A673 (cell line): ENCODE results near the gene STRN. TPM values are rescaled to one million over a fixed set of nuclear protein-coding genes. Genes with fewer than 3 reads are reported as not detected.

Experiments used
- BruUV-seq: library from RNA; stranded (reverse); fragments of 400-500 nt; replicated peaks from 2 replicates; lab custom pipeline; 2021; lab: Mats Ljungman, UMichigan
- CTCF ChIA-PET: fragments of 300-600 bp; sonication (Branson Sonifier 250); formaldehyde crosslinking; loops from one replicate; lab custom pipeline; 2022; ENCODE audit warnings: antibody characterized with exemption; lab: Charles Lee
- POLR2A ChIA-PET: fragments of 300-600 bp; sonication (Branson Sonifier 250); formaldehyde crosslinking; loops from one replicate; lab custom pipeline; 2022; ENCODE audit warnings: antibody characterized with exemption; ENCODE audit not compliant: low non-redundant PET; lab: Charles Lee
- DNase-seq: peaks from one replicate; pipeline ENCODE4 v3.0.0-alpha.2; 2015; ENCODE audit warnings: low spot score
- H3K27ac ChIP-seq: fragments of 200-600 bp; sonication (generic); 2 replicates; pipeline ENCODE4 v1.5.1; 2016; ENCODE audit warnings: mixed run types, low read depth, mild to moderate bottlenecking, mixed read lengths, antibody characterized with exemption, low read length; ENCODE audit not compliant: poor library complexity, severe bottlenecking
- H3K27me3 ChIP-seq: fragments of 200-600 bp; sonication (generic); replicated peaks from 2 replicates; pipeline ENCODE4 v1.6.1; 2017; ENCODE audit warnings: mixed run types, low read depth, mild to moderate bottlenecking, mixed read lengths, antibody characterized with exemption, low read length; ENCODE audit not compliant: insufficient read depth, poor library complexity
- H3K36me3 ChIP-seq: fragments of 200-600 bp; sonication (generic); 2 replicates; pipeline ENCODE4 v1.6.1; 2016; ENCODE audit warnings: mixed run types, mild to moderate bottlenecking, mixed read lengths, antibody characterized with exemption, low read length; ENCODE audit not compliant: insufficient read depth, poor library complexity, severe bottlenecking
- H3K4me1 ChIP-seq: fragments of 200-600 bp; sonication (generic); 2 replicates; pipeline ENCODE4 v1.6.1; 2017; ENCODE audit warnings: mixed run types, mild to moderate bottlenecking, mixed read lengths, antibody characterized with exemption, low read length; ENCODE audit not compliant: insufficient read depth, poor library complexity, severe bottlenecking
- H3K4me3 ChIP-seq: fragments of 200-600 bp; sonication (generic); 2 replicates; pipeline ENCODE4 v1.5.1; 2016; ENCODE audit warnings: low read depth, mixed run types, mild to moderate bottlenecking, mixed read lengths, low read length; ENCODE audit not compliant: poor library complexity, severe bottlenecking
- H3K9me3 ChIP-seq: fragments of 200-600 bp; sonication (generic); 2 replicates; pipeline ENCODE4 v1.6.1; 2016; ENCODE audit warnings: mixed run types, low read depth, mild to moderate bottlenecking, mixed read lengths, antibody characterized with exemption, low read length; ENCODE audit not compliant: poor library complexity, severe bottlenecking
- EZH2 ChIP-seq: fragments of 200-600 bp; sonication (generic); IDR thresholded peaks from 2 replicates; pipeline ENCODE4 v1.6.1; 2017; ENCODE audit warnings: borderline replicate concordance, low read depth, mild to moderate bottlenecking, mixed read lengths, antibody characterized with exemption, low read length; ENCODE audit not compliant: poor library complexity, severe bottlenecking
- intact Hi-C: fragments of 100-400 bp; cut with micrococcal nuclease; formaldehyde crosslinking; loops from one replicate; pipeline ENCODE4 v1.10.0; 2022; ENCODE audit not compliant: unreplicated experiment
- total RNA-seq: library from RNA; stranded (reverse); gene quantifications from 2 replicates; pipeline ENCODE4 v1.2.3, GENCODE V29; 2021
- TF ChIP-seq, protein P1 (sequence below): fragments of 300-800, 200-600 bp; sonication (generic); conservative IDR thresholded peaks from 2 replicates; pipeline ENCODE4 v1.5.1; 2017; ENCODE audit warnings: low read depth, mild to moderate bottlenecking, antibody characterized with exemption, low read length, moderate library complexity, mixed read lengths

The STRN gene
- total RNA-seq, 1 experiment from 2014 or later = 36.1 TPM

DNA sequence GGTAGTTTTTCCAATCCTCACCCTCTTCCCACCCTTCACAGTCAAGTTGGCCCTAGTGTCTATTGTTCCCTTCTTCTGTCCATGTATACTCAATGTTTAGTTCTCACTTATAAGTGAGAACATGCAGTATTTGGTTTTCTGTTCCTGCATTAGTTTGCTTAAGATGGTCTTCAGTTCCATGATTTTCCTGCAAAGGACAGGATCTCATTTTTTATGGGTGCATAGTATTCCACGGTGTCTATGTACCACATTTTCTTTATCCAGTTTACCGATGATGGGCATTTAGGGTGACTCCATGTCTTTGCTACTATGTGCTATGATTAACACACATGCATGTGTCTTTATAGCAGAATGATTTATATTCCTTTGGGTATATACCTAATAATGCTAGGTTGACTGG, 104.4 kb downstream of the STRN start:
- no peak for DNase-seq
- CTCF ChIA-PET = no interaction called here
- H3K36me3 ChIP-seq = peaks cover 8% of the 10 kb centered on the region
- no peaks in the 10 kb centered on the region for H3K27me3 ChIP-seq
- no peaks in the 10 kb centered on the region for H3K9me3 ChIP-seq
- intact Hi-C loops = no loop called here
- H3K4me1 ChIP-seq = no peaks in the 10 kb centered on the region
- TF ChIP-seq EZH2 = no peak
- TF ChIP-seq, protein P1, sequence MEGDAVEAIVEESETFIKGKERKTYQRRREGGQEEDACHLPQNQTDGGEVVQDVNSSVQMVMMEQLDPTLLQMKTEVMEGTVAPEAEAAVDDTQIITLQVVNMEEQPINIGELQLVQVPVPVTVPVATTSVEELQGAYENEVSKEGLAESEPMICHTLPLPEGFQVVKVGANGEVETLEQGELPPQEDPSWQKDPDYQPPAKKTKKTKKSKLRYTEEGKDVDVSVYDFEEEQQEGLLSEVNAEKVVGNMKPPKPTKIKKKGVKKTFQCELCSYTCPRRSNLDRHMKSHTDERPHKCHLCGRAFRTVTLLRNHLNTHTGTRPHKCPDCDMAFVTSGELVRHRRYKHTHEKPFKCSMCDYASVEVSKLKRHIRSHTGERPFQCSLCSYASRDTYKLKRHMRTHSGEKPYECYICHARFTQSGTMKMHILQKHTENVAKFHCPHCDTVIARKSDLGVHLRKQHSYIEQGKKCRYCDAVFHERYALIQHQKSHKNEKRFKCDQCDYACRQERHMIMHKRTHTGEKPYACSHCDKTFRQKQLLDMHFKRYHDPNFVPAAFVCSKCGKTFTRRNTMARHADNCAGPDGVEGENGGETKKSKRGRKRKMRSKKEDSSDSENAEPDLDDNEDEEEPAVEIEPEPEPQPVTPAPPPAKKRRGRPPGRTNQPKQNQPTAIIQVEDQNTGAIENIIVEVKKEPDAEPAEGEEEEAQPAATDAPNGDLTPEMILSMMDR = no peak
- POLR2A ChIA-PET = no interaction called here
- no peak overlapping the region for H3K27ac ChIP-seq
- no TSS peak for BruUV-seq
- no peak overlapping the region for H3K4me3 ChIP-seq

- BruUV-seq = no TSS peak
- no peak overlapping the region for H3K27ac ChIP-seq
- no peaks in the 10 kb centered on the region for H3K4me1 ChIP-seq
- ChIA-PET CTCF (no interaction called here), POLR2A (no interaction called here)
- no peak for DNase-seq
- peaks cover 4% of the 10 kb centered on the region for H3K36me3 ChIP-seq
- intact Hi-C loops = no loop called here
- TF ChIP-seq, protein P1 = no peak
- no peak for TF ChIP-seq EZH2
- no peaks in the 10 kb centered on the region for H3K27me3 ChIP-seq
- H3K4me3 ChIP-seq = no peak overlapping the region
- H3K9me3 ChIP-seq = no peaks in the 10 kb centered on the region
Observed at GRCh38 chr2:36859366-36859792, 107.0 kb downstream of the STRN start.

DNA sequence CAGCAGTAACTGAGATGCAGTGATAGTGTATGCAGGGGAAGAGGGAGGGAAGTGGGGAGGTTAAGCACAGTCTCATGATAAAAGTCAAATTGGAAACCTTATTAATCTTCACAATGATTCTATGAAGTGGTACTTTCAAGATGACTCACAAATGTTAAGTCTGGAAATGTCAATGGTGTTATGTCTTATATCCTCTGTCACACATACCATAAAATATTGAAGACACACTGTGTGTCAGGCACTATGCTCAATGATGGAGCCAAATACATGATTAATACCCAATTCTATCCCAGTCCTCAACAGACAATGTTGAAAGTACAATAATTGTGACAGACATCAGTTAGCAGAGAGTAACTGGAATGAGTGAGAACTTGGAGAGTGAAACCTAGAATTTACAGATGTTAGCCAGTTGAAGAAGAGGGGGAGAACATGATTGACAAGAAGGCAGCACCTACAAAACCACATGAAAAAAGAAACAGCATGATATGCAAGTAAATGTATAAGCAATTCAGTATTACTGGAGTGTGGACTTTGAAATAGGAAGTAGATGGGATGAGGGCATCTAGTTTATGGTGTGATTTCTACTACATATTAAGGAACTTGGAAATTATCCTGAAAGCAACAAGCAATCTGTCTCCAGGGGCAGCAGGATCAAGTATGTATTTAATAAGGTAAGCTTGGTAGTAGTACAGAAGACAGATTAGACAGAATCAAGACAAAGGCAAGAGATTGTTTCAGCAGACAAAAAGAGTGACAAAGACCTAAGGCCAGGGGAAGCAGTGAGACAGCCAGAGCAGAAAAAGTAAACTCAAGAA, 107.6 kb downstream of the STRN start:
- no TSS peak for BruUV-seq

More for the DNA sequence above, 107.6 kb downstream of the STRN start:
- H3K4me1 ChIP-seq = no peaks in the 10 kb centered on the region
- H3K27me3 ChIP-seq = no peaks in the 10 kb centered on the region
- no peak for DNase-seq
- no peak overlapping the region for H3K4me3 ChIP-seq
- intact Hi-C loops = no loop called here
- TF ChIP-seq, protein P1 = no peak
- no peak for TF ChIP-seq EZH2
- POLR2A ChIA-PET = no interaction called here
- H3K36me3 ChIP-seq = peaks cover 10% of the 10 kb centered on the region
- H3K9me3 ChIP-seq = no peaks in the 10 kb centered on the region
- no peak overlapping the region for H3K27ac ChIP-seq
- CTCF ChIA-PET = no interaction called here
